Measurements from ENCODE around the gene NBPF11.
"Not testable (repeated sequence)": the region's sequence is repeated elsewhere in the genome, so short reads cannot be mapped to it uniquely, and the experiment has no call there.

NBPF11 gene

GRCh38 chr1:148150945-148151344 is 1.1 kb downstream of the NBPF11 start:
- not testable (repeated sequence) for DNase-seq (ENCODE audit: low spot score)

DNA sequence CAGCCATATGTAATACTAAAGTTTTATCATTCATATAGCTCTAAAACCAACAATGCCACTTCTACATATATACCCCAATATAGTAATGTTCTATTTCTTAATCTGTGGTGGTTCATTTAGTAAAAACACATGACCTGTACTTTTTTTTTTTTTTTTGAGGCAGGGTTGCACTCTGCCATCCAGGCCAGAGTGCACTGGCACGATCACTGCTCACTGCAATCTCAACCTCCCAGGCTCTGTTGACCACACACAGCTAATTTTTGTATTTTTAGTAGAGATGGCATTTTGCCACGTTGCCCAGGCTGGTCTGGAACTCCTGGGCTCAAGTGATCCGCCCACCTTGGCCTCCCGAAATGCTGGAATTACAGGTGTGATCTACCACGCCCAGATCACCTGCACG is 2.1 kb downstream of the NBPF11 start:
- not testable (repeated sequence) for DNase-seq (ENCODE audit: low spot score)

- DNase-seq (ENCODE audit: low spot score): not testable (repeated sequence)
Observed at GRCh38 chr1:148149050-148149815, 2.8 kb downstream of the NBPF11 start.

DNA sequence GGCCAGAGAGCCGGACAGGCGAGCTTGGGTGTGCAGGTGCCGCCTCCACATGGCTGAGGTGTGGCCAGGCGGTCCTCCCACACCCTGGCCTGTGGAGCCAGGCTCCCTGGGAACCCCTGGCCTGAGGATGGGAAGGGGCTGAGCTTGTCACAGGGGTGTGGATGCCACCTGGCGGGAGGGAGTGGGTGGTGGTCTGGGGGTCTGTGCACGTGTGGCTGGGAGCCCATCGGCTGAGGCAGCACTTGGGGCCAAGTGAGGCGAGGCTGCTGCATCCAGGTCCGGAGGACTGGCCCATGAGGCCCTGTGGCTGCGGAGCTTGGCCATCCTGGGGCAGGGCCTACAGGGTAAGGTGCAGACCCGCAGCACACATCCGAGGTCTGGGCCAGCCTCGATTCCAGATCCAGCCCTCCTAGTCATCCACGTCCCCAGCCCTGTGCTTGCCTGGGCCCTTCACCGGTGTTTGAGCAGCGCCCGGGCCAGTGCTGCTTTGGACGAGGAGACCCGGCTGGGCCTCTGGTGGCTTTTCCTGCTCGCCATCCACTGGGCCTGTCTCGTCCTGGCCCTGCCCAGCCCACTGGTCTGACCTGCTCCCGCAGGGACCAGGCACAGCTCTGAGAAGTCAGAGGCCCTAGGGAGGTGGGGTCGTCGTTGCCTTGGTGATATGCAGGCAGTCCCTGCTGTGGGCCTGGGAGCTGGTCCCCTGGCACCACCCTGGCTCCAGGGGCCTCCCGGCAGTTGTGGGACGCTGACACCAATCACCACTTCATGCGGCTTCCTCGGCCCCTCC is 4.8 kb downstream of the NBPF11 start:
- not testable (repeated sequence) for DNase-seq (ENCODE audit: low spot score)

DNA sequence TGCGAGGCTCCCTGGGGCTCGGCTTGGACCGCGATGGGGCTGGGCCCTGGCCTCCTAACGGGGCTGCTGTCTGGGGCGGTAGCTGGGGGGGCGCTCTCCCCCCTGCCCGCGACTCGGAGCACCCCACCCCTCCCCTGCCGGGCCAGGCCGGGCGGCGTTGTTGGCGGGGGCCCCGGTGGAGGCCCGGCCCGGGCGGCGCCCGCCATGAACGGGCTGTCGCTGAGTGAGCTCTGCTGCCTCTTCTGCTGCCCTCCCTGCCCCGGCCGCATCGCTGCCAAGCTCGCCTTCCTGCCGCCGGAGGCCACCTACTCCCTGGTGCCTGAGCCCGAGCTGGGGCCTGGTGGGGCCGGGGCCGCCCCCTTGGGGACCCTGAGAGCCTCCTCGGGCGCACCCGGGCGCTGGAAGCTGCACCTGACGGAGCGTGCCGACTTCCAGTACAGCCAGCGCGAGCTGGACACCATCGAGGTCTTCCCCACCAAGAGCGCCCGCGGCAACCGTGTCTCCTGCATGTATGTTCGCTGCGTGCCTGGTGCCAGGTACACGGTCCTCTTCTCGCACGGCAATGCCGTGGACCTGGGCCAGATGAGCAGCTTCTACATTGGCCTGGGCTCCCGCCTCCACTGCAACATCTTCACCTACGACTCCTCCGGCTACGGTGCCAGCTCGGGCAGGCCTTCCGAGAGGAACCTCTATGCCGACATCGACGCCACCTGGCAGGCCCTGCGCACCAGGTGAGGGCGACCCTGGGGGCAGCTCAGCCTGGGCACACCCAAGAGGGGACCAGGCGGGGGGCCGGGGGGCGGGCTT is 5.7 kb downstream of the NBPF11 start:
- DNase-seq (ENCODE audit: low spot score): not testable (repeated sequence)

DNA sequence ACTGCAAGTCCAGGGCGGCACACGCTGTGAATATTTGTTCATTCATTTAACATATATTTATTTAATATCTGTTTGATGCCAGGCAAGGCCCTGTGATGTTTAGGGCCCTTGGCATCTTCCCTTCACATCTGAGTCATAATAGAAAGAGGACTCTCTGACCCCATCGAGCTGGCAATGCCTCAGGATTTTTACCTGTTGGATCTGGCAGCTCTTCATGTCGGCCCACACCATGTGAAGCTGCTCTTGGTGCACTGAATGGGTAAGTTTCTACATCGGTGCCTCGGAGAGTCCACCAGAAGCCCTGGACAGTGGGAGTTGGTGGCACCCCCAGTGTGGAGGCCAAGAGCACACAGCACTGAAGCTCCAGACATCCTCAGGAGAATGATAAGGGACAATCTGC is 8.9 kb downstream of the NBPF11 start:
- not testable (repeated sequence) for DNase-seq (ENCODE audit: low spot score)

- DNase-seq (ENCODE audit: low spot score): not testable (repeated sequence)
Observed at GRCh38 chr1:148141936-148142335, 10.1 kb downstream of the NBPF11 start.

- not testable (repeated sequence) for DNase-seq (ENCODE audit: low spot score)
Observed at GRCh38 chr1:148138606-148139005, 13.5 kb downstream of the NBPF11 start.

- not testable (repeated sequence) for DNase-seq (ENCODE audit: low spot score)
Observed at GRCh38 chr1:148122341-148122740, 29.7 kb downstream of the NBPF11 start.

- not testable (repeated sequence) for DNase-seq (ENCODE audit: low spot score)
Observed at GRCh38 chr1:148120395-148120794, 31.7 kb downstream of the NBPF11 start.

DNA sequence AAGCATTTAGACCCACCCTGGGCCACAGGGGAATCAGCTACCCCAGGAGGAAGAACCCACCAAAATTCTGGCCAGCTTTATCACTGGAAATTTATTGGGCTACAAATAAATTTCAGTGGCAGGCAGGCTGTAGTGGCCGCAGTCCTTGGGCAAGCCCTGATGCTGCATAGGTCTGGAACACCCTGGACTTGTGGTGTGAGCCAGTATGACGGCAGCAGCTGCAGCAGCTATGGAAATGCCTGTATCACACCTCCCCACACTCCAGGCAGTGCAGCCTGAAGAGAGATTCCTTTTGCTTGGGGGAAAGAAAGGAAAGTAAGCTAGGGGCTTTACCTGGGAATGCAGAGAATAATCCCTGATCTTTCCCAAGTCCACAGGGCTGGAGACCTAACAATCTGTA is 56.3 kb downstream of the NBPF11 start:
- not testable (repeated sequence) for DNase-seq (ENCODE audit: low spot score)

DNA sequence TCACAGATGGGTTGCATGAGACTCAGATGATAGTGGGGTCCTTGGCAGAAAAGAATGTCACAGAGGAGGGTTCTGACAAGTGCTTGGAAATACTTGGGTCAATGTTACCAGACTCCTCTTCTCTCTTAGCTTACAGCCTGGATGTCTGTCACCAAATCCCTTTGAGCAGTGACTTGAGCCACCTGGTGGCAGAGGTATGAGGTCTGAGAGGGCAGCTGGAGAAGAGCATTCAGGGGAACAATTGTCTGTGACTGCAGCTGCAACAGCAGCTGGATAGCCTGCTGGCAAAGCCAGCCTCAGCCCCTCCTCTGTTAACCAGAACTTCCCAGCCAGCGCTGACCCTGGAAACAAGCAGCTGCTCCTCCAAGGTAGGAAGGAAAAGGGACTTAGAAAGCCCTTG is 65.9 kb downstream of the NBPF11 start:
- not testable (repeated sequence) for DNase-seq (ENCODE audit: low spot score)

GRCh38 chr1:148081205-148081604 is 70.9 kb downstream of the NBPF11 start:
- DNase-seq (ENCODE audit: low spot score): not testable (repeated sequence)

DNA sequence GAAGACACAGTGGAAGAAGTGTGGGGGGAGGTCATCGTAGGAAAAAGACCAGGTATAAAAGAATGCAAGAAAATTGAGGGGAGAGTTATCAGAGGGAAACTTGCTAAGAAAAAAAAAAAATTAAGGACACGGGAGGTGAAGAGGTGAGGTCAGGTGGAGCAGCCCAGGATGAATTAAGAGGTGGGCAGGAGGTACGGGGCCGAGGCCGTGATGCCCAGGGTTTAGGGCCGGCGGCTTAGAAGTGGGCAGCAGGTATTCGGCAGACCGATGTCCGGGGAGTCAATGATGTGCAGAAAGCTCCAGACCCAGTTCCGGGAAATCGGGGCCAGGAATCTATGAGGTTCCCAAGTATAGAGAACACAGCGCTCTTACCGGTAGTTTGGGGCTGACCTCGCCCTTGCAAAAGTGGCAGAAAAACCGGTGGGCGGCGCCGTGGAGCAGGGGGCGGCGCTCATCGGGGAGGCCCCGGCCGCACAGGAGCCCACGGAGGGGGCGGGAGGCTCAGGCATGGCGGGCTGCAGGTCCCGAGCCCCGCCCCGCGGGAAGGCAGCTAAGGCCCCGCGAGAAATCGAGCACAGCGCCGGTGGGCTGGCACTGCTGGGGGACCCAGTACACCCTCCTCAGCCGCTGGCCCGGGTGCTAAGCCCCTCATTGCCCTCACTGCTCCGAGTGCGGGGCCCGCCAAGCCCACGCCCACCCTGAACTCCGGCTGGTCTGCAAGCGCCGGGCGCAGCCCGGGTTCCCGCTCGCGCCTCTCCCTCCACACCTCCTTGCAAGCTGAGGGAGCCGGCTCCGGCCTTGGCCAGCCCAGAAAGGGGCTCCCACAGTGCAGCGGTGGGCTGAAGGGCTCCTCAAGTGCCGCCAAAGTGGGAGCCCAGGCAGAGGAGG is 73.2 kb downstream of the NBPF11 start:
- not testable (repeated sequence) for DNase-seq (ENCODE audit: low spot score)

- not testable (repeated sequence) for DNase-seq (ENCODE audit: low spot score)
Observed at GRCh38 chr1:148078090-148078489, 74.0 kb downstream of the NBPF11 start.

DNA sequence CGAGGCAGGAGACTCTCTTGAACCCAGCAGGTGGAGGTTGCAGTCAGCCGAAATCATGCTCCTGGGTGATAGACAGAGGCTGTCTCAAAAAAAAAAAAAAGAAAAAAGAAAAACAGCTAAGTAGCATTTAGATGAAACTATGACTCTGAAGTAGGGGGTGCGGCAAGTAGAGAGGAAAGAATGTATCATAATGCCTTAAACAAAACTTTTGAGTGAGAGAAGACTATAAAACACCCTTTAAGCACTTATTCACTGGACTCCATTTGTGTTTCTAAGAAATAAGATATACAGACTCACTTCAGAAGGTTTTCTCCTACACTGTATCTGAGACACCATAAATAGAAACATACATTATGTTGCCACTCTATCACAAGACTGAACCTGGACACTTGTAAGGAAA is 74.6 kb downstream of the NBPF11 start:
- DNase-seq (ENCODE audit: low spot score): not testable (repeated sequence)

DNA sequence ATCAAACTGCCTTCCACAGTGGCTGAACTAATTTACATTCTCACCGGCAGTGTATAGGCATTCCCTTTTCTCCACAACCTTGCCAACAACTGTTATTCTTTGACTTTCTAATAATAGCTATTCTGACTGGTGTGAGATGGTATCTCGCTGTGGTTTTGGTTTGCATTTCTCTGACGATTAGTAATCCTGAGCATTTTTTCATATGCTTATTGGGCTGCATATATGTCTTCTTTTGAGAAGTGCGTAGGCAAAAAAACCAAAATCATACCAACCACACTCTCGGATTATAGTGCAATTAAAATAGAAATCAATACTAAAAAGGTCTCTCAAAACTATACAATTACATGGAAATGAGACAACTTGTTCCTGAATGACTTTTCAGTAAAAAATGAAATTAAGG is 78.7 kb downstream of the NBPF11 start:
- DNase-seq (ENCODE audit: low spot score): not testable (repeated sequence)

DNA sequence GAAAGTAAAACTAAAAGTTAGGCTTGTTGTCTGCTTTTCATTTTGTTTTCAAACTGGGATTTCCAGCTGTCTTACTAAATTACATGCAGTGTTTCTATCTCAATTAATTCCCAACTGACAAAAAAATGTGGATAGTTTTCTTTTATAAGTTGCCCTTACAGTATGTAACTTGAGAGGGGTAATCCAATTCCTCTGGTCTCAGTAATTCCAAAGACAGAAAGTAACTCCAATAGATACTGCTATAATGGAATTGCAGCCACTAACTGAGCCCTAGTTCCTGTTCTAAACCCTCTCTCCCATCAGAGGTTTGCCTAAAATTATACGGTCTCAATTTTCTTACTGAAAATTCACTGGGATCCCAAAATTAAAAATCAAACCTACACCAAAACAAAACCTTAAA is 83.5 kb downstream of the NBPF11 start:
- DNase-seq (ENCODE audit: low spot score): not testable (repeated sequence)

GRCh38 chr1:148068201-148068600 is 83.9 kb downstream of the NBPF11 start:
- DNase-seq (ENCODE audit: low spot score): not testable (repeated sequence)

DNA sequence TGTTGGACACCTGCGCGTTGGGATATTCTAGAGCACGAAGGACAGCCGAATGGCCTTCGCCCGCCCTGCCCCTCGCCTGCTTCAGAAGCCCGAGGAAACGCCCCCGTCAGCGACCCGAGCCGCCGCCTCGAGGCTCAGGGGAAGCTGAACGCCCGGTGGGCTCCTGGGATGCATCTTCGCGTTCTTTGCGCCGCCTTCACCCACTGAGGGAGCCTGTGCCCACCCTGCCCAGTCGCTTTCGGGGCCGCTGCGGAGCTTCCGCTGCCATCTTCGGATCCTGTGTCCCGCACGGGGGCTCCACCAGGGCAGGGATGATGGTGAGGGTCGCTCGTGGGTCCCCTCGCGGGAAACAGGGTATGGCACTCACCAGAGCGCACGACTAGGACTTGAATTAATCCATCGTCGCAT is 91.8 kb downstream of the NBPF11 start:
- DNase-seq (ENCODE audit: low spot score): not testable (repeated sequence)

DNA sequence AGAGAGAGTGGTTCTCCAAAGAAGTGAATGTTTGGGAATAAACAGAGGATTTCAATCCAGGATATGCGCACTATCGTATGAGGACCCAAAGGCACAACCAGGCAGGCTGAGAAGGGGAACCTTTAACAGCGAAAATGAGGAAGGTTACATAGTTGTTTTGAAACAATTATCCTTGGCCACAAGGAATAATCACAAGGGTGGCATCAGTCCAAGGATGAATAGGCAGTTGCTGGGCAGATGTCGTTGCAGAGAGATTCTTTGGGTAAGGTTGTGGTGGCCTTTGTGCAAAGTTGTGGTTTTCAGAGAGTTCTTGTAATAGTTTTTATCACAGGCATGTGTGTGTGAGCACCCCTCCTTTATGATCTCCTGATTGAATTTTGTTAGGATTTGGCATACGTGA is 94.7 kb downstream of the NBPF11 start:
- not testable (repeated sequence) for DNase-seq (ENCODE audit: low spot score)

Measured in AG08396 (cell line).